SK-N-SH (cell line): ENCODE measurements around the gene MT1M.
"Not testable (repeated sequence)": the region's sequence is repeated elsewhere in the genome, so short reads cannot be mapped to it uniquely, and the experiment has no call there.

ENCODE experiments used
- CTCF ChIP-seq: fragments of 200-600 bp; sonication (generic); IDR thresholded peaks from 2 replicates; pipeline ENCODE4 v1.6.1; 2017; ENCODE audit warnings: antibody characterized with exemption, mild to moderate bottlenecking, moderate library complexity
- EZH2phosphoT487 ChIP-seq: fragments of 200-600 bp; sonication (generic); IDR thresholded peaks from 2 replicates; pipeline ENCODE4 v1.6.1; 2017; ENCODE audit warnings: low read depth, mixed run types, mild to moderate bottlenecking, antibody characterized with exemption, moderate library complexity, borderline replicate concordance
- FOXM1 ChIP-seq: IDR thresholded peaks from 2 replicates; pipeline ENCODE4 v1.4.0; 2012; ENCODE audit warnings: low read depth, mild to moderate bottlenecking
- GABPA ChIP-seq: IDR thresholded peaks from 2 replicates; pipeline ENCODE4 v1.4.0; 2012; ENCODE audit warnings: low read depth, mild to moderate bottlenecking
- GATA2 ChIP-seq: sonication (generic); formaldehyde crosslinking; IDR thresholded peaks from 2 replicates; pipeline ENCODE4 v1.5.0; 2020; ENCODE audit warnings: mild to moderate bottlenecking, missing genetic modification reagents
- JUND ChIP-seq: IDR thresholded peaks from 2 replicates; pipeline ENCODE4 v1.4.0; 2012
- NRF1 ChIP-seq: IDR thresholded peaks from 2 replicates; pipeline ENCODE4 v1.6.1; 2012; ENCODE audit warnings: low read depth, mild to moderate bottlenecking, low read length
- PBX3 ChIP-seq: IDR thresholded peaks from 2 replicates; pipeline ENCODE4; 2012
- POLR2AphosphoS5 ChIP-seq: IDR thresholded peaks from 2 replicates; pipeline ENCODE4 v1.6.1; 2012; ENCODE audit warnings: low read depth, low read length
- RAD21 ChIP-seq: IDR thresholded peaks from 2 replicates; pipeline ENCODE4 v1.6.1; 2012; ENCODE audit warnings: mild to moderate bottlenecking, low read length
- SIN3A ChIP-seq: IDR thresholded peaks from 2 replicates; pipeline ENCODE4 v1.6.1; 2012; ENCODE audit warnings: low read depth, mild to moderate bottlenecking, low read length, moderate library complexity, borderline replicate concordance
- SMC3 ChIP-seq: IDR thresholded peaks from 2 replicates; pipeline ENCODE4 v1.6.1; 2012; ENCODE audit warnings: low read depth, low read length, improper control_type of control experiment
- TAF1 ChIP-seq: IDR thresholded peaks from 2 replicates; pipeline ENCODE4 v1.6.1; 2012; ENCODE audit warnings: low read depth, mild to moderate bottlenecking, low read length, moderate library complexity, borderline replicate concordance

DNA sequence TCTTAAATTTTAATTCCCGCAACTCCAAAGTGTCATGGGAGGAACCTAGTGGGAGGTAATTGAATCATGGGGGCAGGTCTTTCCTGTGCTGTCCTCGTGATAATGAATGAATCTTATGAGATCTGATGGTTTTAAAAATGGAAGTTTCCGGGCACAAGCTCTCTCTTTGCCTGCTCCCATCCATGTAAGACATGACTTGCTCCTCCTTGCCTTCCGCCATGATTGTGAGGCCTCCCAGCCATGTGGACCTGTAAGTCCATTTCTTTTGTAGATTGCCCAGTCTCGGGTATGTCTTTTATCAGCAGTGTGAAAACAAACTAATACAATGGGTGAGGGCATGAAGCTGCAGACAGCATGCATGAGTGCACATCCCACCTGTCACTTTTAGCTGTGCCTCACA lies 9.3 kb upstream of the MT1M start:
- TF ChIP-seq CTCF; POLR2AphosphoS5; TAF1; GABPA; PBX3; EZH2phosphoT487; JUND; SMC3; FOXM1; RAD21; GATA2 (CRISPR knock-in tag); SIN3A; NRF1: not testable (repeated sequence)
